Transverse colon (tissue), 3 donors: ENCODE data around the gene PLA2G15.

Experiments
- EP300 ChIP-seq: sonication (generic); formaldehyde crosslinking; IDR thresholded peaks from one replicate; pipeline ENCODE4 v1.6.1; 2017; ENCODE audit warnings: antibody characterized with exemption, low read depth
- TF ChIP-seq, protein P1 (sequence below), 5 experiments: fragments of 200-600 bp in 3 of 5; fragments of 450-650 bp in 2 of 5; sonication (generic) in 3 of 5; IDR thresholded peaks; 1 replicate in 2 of 5; 2 replicates in 3 of 5; pipeline ENCODE4 v1.5.1; 2016 to 2017; ENCODE audit warnings: antibody characterized with exemption in 5 of 5, inconsistent platforms in 3 of 5, mild to moderate bottlenecking in 2 of 5, moderate library complexity in 1 of 5

DNA sequence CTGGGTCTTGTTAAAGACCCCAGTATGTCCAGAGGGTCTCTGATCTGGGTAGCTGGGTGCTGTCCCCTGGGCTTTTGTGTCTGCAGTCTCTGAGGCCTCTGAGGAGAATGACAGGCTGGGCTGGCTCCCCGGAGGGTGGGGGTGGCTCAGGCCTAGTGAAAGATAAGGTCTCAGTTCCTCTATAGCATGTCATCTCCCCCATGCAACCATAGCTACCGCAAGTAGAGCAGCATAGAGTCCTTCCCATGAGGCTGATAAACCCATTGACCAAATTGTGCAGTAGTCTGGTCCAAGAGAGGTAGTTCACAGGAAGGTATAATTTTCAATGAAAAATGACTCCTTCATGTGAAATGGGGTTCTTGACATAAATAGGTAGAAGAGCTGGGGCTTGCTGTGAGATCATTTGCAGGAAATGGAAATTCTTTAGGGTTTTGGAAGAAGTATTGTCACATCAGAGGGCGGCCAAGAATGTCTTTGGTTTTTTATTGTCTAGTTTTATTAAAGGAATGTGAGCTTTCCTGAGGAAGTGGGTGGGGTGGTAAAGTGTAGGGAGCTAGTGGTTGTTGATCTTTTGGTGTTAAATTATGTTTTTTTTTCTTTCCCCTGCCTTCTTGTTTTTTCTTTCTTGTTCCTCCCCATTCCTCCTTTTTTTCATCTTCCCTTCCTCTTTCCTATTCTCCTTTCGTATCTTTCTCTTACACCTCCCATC lies 44.6 kb downstream of the PLA2G15 start:
- no peak for TF ChIP-seq EP300
- TF ChIP-seq, protein P1, sequence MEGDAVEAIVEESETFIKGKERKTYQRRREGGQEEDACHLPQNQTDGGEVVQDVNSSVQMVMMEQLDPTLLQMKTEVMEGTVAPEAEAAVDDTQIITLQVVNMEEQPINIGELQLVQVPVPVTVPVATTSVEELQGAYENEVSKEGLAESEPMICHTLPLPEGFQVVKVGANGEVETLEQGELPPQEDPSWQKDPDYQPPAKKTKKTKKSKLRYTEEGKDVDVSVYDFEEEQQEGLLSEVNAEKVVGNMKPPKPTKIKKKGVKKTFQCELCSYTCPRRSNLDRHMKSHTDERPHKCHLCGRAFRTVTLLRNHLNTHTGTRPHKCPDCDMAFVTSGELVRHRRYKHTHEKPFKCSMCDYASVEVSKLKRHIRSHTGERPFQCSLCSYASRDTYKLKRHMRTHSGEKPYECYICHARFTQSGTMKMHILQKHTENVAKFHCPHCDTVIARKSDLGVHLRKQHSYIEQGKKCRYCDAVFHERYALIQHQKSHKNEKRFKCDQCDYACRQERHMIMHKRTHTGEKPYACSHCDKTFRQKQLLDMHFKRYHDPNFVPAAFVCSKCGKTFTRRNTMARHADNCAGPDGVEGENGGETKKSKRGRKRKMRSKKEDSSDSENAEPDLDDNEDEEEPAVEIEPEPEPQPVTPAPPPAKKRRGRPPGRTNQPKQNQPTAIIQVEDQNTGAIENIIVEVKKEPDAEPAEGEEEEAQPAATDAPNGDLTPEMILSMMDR (IDR thresholded peaks at IDR 0.05), result no peak
